CD4-positive, alpha-beta T cell treated with Interleukin-1 beta for 1 hour (primary cell): ENCODE results near the gene RAB11FIP3.

Experiments used
- DNase-seq, 2 donors: peaks; one replicate each; pipeline ENCODE4 v3.0.0-alpha.2; 2020 to 2022

Gene RAB11FIP3

GRCh38 chr16:535446-536405 lies 110.3 kb downstream of the RAB11FIP3 start:
- DNase-seq: peak in 1 of 2 donors; percentile 16

GRCh38 chr16:536746-537145 lies 111.3 kb downstream of the RAB11FIP3 start:
- DNase-seq: no peak

GRCh38 chr16:537415-538335 lies 112.2 kb downstream of the RAB11FIP3 start:
- no peak for DNase-seq

GRCh38 chr16:539901-540530 lies 114.6 kb downstream of the RAB11FIP3 start:
- no peak for DNase-seq

- DNase-seq: no peak
These were observed 115.3 kb downstream of the RAB11FIP3 start for GRCh38 chr16:540645-541340.

- no peak for DNase-seq
These were observed 118.1 kb downstream of the RAB11FIP3 start for GRCh38 chr16:543301-544164.

GRCh38 chr16:544517-544916 lies 119.1 kb downstream of the RAB11FIP3 start:
- no peak for DNase-seq

GRCh38 chr16:546909-547770 lies 121.7 kb downstream of the RAB11FIP3 start:
- peak; percentile 52 to 60 for DNase-seq

GRCh38 chr16:548586-548985 lies 123.1 kb downstream of the RAB11FIP3 start:
- DNase-seq: no peak

- DNase-seq: no peak
These were observed 124.3 kb downstream of the RAB11FIP3 start for GRCh38 chr16:549544-550263.

GRCh38 chr16:551210-551609 lies 125.8 kb downstream of the RAB11FIP3 start:
- no peak for DNase-seq

GRCh38 chr16:552171-552570 lies 126.7 kb downstream of the RAB11FIP3 start:
- DNase-seq: no peak

GRCh38 chr16:553601-554296 lies 128.3 kb downstream of the RAB11FIP3 start:
- DNase-seq: no peak

- no peak for DNase-seq
These were observed 128.8 kb downstream of the RAB11FIP3 start for GRCh38 chr16:554297-554621.

GRCh38 chr16:554640-555365 lies 129.4 kb downstream of the RAB11FIP3 start:
- no peak for DNase-seq

- no peak for DNase-seq
These were observed 130.4 kb downstream of the RAB11FIP3 start for GRCh38 chr16:555528-556473.

GRCh38 chr16:556474-557173 lies 131.2 kb downstream of the RAB11FIP3 start:
- no peak for DNase-seq
